Mesendoderm (in vitro differentiated cells): ENCODE results near the gene ATF3.
"Not testable (repeated sequence)": the region's sequence is repeated elsewhere in the genome, so short reads cannot be mapped to it uniquely, and the experiment has no call there.

Source experiments
- DNase-seq: peaks from one replicate; pipeline ENCODE4 v3.0.0; 2013
- H2AK5ac ChIP-seq: 2 replicates; pipeline ENCODE4 v1.6.1; 2013; ENCODE audit warnings: low read length, inconsistent platforms
- H2BK120ac ChIP-seq: 2 replicates; pipeline ENCODE4 v1.6.1; 2013; ENCODE audit warnings: low read depth, mild to moderate bottlenecking, low read length, moderate library complexity, mixed read lengths
- H2BK15ac ChIP-seq: replicated peaks from 2 replicates; pipeline ENCODE4 v1.6.1; 2013; ENCODE audit warnings: low read depth, mild to moderate bottlenecking, moderate library complexity
- H2BK5ac ChIP-seq: 2 replicates; pipeline ENCODE4 v1.6.1; 2013; ENCODE audit warnings: low read length, inconsistent platforms
- H3K18ac ChIP-seq: 2 replicates; pipeline ENCODE4 v1.6.1; 2013; ENCODE audit warnings: mild to moderate bottlenecking, low read length, mixed read lengths
- H3K23ac ChIP-seq: one replicate; pipeline ENCODE4 v1.6.1; 2013; ENCODE audit warnings: low read length
- H3K27ac ChIP-seq: 2 replicates; pipeline ENCODE4 v1.5.1; 2013; ENCODE audit warnings: low read depth, mild to moderate bottlenecking, inconsistent platforms, low read length, moderate library complexity
- H3K27me3 ChIP-seq: 2 replicates; pipeline ENCODE4 v1.6.1; 2013; ENCODE audit warnings: low read length, control low read depth, mild to moderate bottlenecking, inconsistent platforms; ENCODE audit not compliant: insufficient read depth, poor library complexity
- H3K36me3 ChIP-seq: 2 replicates; pipeline ENCODE4 v1.6.1; 2013; ENCODE audit warnings: low read length, inconsistent platforms; ENCODE audit not compliant: control insufficient read depth, insufficient read depth
- H3K4ac ChIP-seq: one replicate; pipeline ENCODE4 v1.6.1; 2013; ENCODE audit warnings: low read depth, mild to moderate bottlenecking, low read length, moderate library complexity
- H3K4me1 ChIP-seq: 2 replicates; pipeline ENCODE4 v1.6.1; 2013; ENCODE audit warnings: low read depth, low read length, inconsistent platforms; ENCODE audit not compliant: control insufficient read depth
- H3K4me2 ChIP-seq: 2 replicates; pipeline ENCODE4 v1.6.1; 2013; ENCODE audit warnings: low read length
- H3K4me3 ChIP-seq: 2 replicates; pipeline ENCODE4 v1.5.1; 2013; ENCODE audit warnings: mild to moderate bottlenecking, low read length
- H3K56ac ChIP-seq: one replicate; pipeline ENCODE4 v1.6.1; 2013; ENCODE audit warnings: low read length
- H3K79me1 ChIP-seq: 2 replicates; pipeline ENCODE4 v1.6.1; 2013; ENCODE audit warnings: low read length, inconsistent platforms
- H3K79me2 ChIP-seq: 2 replicates; pipeline ENCODE4 v1.6.1; 2013; ENCODE audit warnings: mild to moderate bottlenecking, low read length; ENCODE audit not compliant: control insufficient read depth, insufficient read depth
- H3K9ac ChIP-seq: 2 replicates; pipeline ENCODE4 v1.6.1; 2013; ENCODE audit warnings: low read length, inconsistent platforms
- H4K5ac ChIP-seq: one replicate; pipeline ENCODE4 v1.6.1; 2013; ENCODE audit warnings: low read length
- H4K8ac ChIP-seq: one replicate; pipeline ENCODE4 v1.6.1; 2013; ENCODE audit warnings: low read depth, mild to moderate bottlenecking, control low read depth, low read length, moderate library complexity
- WGBS: extraction: QIAGEN DNeasy Blood & Tissue Kit; methylation state at CpG from one replicate; pipeline ENCODE4 v1.1.7; 2013; ENCODE audit warnings: low lambda C conversion rate, missing lambda C conversion rate; ENCODE audit not compliant: insufficient coverage; ENCODE audit errors: extremely low coverage; 5-methylcytosine and 5-hydroxymethylcytosine counted together

ATF3 gene

GRCh38 chr1:212638492-212639151 lies 30.1 kb downstream of the ATF3 start:
- H3K23ac ChIP-seq: no peak overlapping the region
- H2BK5ac ChIP-seq: no peak overlapping the region
- no peak overlapping the region for H3K27ac ChIP-seq
- H4K8ac ChIP-seq: no peak overlapping the region
- H3K18ac ChIP-seq: no peak overlapping the region
- no peaks in the 10 kb centered on the region for H3K36me3 ChIP-seq
- DNase-seq: no peak
- H3K4ac ChIP-seq: no peak overlapping the region
- H3K4me3 ChIP-seq: no peak overlapping the region
- H3K79me1 ChIP-seq: no peaks in the 10 kb centered on the region
- H4K5ac ChIP-seq: no peak overlapping the region
- H2AK5ac ChIP-seq: no peak overlapping the region
- H3K9ac ChIP-seq: no peak overlapping the region
- H2BK15ac ChIP-seq: no peak overlapping the region
- no peaks in the 10 kb centered on the region for H3K27me3 ChIP-seq
- WGBS: no CpG with 5 or more reads among the region's 4 CpGs
- H2BK120ac ChIP-seq: no peak overlapping the region
- no peak overlapping the region for H3K56ac ChIP-seq
- no peak overlapping the region for H3K4me2 ChIP-seq
- peaks cover 6% of the 10 kb centered on the region for H3K4me1 ChIP-seq
- no peaks in the 10 kb centered on the region for H3K79me2 ChIP-seq

DNA sequence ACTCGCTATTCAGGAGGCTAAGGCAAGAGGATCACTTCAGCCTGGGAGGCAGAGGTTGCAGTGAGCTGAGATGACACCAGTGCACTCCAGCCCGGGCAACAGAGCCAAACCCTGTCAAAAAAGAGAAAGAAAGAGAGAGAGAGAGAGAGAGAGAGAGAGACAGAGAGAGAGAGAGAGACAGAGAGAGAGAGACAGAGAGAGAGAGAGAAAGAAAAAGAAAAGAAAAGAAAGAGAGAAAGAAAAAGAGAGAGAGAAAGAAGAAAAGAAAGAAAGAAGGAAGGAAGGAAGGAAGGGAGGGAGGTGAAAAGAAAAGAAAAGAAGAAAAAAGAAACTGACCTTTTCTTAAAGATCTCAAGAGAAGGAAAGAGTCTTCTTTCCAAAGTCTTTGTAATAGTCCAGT lies 31.0 kb downstream of the ATF3 start:
- H3K18ac ChIP-seq, H3K4me2 ChIP-seq, H2AK5ac ChIP-seq, H3K23ac ChIP-seq, H3K4me1 ChIP-seq, H3K27ac ChIP-seq, H3K4ac ChIP-seq, H3K79me2 ChIP-seq, H4K8ac ChIP-seq, DNase-seq, H3K56ac ChIP-seq, H2BK5ac ChIP-seq, H3K9ac ChIP-seq, H3K27me3 ChIP-seq, H3K4me3 ChIP-seq, H3K36me3 ChIP-seq, H2BK15ac ChIP-seq, H3K79me1 ChIP-seq, H2BK120ac ChIP-seq, H4K5ac ChIP-seq: not testable (repeated sequence)
- WGBS: no CpG with 5 or more reads among the region's 2 CpGs

DNA sequence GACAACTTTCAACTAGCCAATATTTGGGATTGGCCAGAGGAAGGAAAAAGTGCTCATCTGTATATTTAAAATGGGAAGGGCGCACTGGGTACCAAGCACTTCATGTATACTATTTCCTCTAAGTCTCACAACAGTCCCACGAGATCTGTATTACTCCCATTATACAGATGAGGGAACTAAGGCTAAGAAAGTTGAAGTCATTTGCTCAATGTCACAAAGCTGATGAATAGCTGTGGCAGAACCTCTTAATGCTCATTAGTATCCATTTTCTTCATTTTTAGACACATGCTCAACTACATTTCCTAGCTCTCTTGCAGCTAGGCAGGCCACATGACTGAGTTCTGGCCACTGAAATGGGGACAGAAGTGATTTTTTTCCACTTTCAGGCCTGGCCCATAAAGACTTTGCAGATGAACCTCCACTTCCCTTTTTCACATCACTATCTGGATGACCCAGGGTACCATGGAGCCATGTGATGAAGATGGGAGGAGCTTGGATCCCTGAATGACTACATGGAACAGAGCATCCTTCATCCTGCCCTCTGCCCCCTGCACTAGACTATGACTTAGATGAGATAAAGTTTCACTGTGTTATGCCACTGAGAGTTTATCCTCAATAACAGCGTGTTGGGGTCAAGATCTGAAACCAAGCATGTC lies 31.8 kb downstream of the ATF3 start:
- Histone ChIP-seq H3K9ac (no peak overlapping the region), H3K27me3 (no peaks in the 10 kb centered on the region), H3K56ac (no peak overlapping the region), H3K23ac (no peak overlapping the region), H3K4ac (no peak overlapping the region), H4K8ac (no peak overlapping the region), H2AK5ac (no peak overlapping the region), H3K79me1 (no peaks in the 10 kb centered on the region), H3K18ac (no peak overlapping the region), H3K4me1 (peaks cover 4% of the 10 kb centered on the region), H3K36me3 (no peaks in the 10 kb centered on the region), H3K27ac (no peak overlapping the region), H2BK15ac (no peak overlapping the region), H4K5ac (no peak overlapping the region), H3K79me2 (no peaks in the 10 kb centered on the region), H3K4me3 (no peak overlapping the region), H2BK5ac (no peak overlapping the region), H2BK120ac (no peak overlapping the region), H3K4me2 (no peak overlapping the region)
- WGBS: no CpG with 5 or more reads among the region's 3 CpGs
- no peak for DNase-seq

GRCh38 chr1:212641956-212642355 lies 33.4 kb downstream of the ATF3 start:
- H4K5ac ChIP-seq: no peak overlapping the region

GRCh38 chr1:212643877-212644276 lies 35.3 kb downstream of the ATF3 start:
- DNase-seq: no peak
- Histone ChIP-seq H2BK120ac (no peak overlapping the region), H2AK5ac (no peak overlapping the region), H2BK5ac (no peak overlapping the region), H3K23ac (no peak overlapping the region), H3K9ac (no peak overlapping the region), H4K5ac (no peak overlapping the region), H3K4me3 (no peak overlapping the region), H3K4ac (no peak overlapping the region), H4K8ac (no peak overlapping the region), H3K18ac (no peak overlapping the region), H3K79me1 (no peaks in the 10 kb centered on the region), H3K4me1 (no peaks in the 10 kb centered on the region), H2BK15ac (no peak overlapping the region), H3K36me3 (no peaks in the 10 kb centered on the region), H3K27me3 (no peaks in the 10 kb centered on the region), H3K4me2 (no peak overlapping the region), H3K56ac (no peak overlapping the region), H3K27ac (no peak overlapping the region), H3K79me2 (no peaks in the 10 kb centered on the region)
- WGBS: no CpG with 5 or more reads among the region's 2 CpGs

More at GRCh38 chr1:212641956-212642355, 33.4 kb downstream of the ATF3 start:
- WGBS: no CpG with 5 or more reads among the region's 1 CpG
- no peaks in the 10 kb centered on the region for H3K4me1 ChIP-seq
- H3K79me1 ChIP-seq: no peaks in the 10 kb centered on the region
- no peak for DNase-seq
- no peak overlapping the region for H3K18ac ChIP-seq
- no peak overlapping the region for H2BK120ac ChIP-seq
- no peak overlapping the region for H4K8ac ChIP-seq
- H3K79me2 ChIP-seq: no peaks in the 10 kb centered on the region
- no peak overlapping the region for H3K4ac ChIP-seq
- no peak overlapping the region for H2BK15ac ChIP-seq
- no peak overlapping the region for H3K4me2 ChIP-seq
- no peak overlapping the region for H2BK5ac ChIP-seq
- H3K9ac ChIP-seq: no peak overlapping the region
- no peak overlapping the region for H3K4me3 ChIP-seq
- no peak overlapping the region for H3K56ac ChIP-seq
- no peaks in the 10 kb centered on the region for H3K36me3 ChIP-seq
- H2AK5ac ChIP-seq: no peak overlapping the region
- H3K27me3 ChIP-seq: no peaks in the 10 kb centered on the region
- no peak overlapping the region for H3K27ac ChIP-seq
- H3K23ac ChIP-seq: no peak overlapping the region
